Stomach smooth muscle (tissue), 2 donors: ENCODE data around the gene PC.
"Not testable (repeated sequence)": the region's sequence is repeated elsewhere in the genome, so short reads cannot be mapped to it uniquely, and the experiment has no call there.

Experiments
- H3K27ac ChIP-seq: one replicate; pipeline ENCODE4 v1.7.0; 2013; ENCODE audit warnings: mild to moderate bottlenecking, low read length, inconsistent platforms
- H3K27me3 ChIP-seq, 2 donors: one replicate each; pipeline ENCODE4 v1.7.0; 2013; ENCODE audit warnings: low read length in 2 of 2; ENCODE audit not compliant: insufficient read depth in 2 of 2, control insufficient read depth in 1 of 2
- H3K36me3 ChIP-seq, 2 donors: one replicate each; pipeline ENCODE4 v1.7.0; 2013; ENCODE audit warnings: low read length in 2 of 2; ENCODE audit not compliant: control insufficient read depth in 2 of 2, insufficient read depth in 2 of 2
- H3K4me1 ChIP-seq: one replicate; pipeline ENCODE4 v1.7.0; 2013; ENCODE audit warnings: low read length; ENCODE audit not compliant: control insufficient read depth, insufficient read depth
- H3K4me3 ChIP-seq, 2 donors: one replicate each; pipeline ENCODE4 v1.7.0; 2013; ENCODE audit warnings: low read length in 2 of 2
- H3K9ac ChIP-seq, 2 donors: one replicate each; pipeline ENCODE4 v1.7.0; 2013; ENCODE audit warnings: low read length in 2 of 2, mild to moderate bottlenecking in 1 of 2
- H3K9me3 ChIP-seq, 2 donors: one replicate each; pipeline ENCODE4 v1.7.0; 2013; ENCODE audit warnings: low read length in 2 of 2; ENCODE audit not compliant: control insufficient read depth in 2 of 2
- donor health status: healthy.
- donor health status: Pancreatic carcinoma.

The PC gene, protein sequence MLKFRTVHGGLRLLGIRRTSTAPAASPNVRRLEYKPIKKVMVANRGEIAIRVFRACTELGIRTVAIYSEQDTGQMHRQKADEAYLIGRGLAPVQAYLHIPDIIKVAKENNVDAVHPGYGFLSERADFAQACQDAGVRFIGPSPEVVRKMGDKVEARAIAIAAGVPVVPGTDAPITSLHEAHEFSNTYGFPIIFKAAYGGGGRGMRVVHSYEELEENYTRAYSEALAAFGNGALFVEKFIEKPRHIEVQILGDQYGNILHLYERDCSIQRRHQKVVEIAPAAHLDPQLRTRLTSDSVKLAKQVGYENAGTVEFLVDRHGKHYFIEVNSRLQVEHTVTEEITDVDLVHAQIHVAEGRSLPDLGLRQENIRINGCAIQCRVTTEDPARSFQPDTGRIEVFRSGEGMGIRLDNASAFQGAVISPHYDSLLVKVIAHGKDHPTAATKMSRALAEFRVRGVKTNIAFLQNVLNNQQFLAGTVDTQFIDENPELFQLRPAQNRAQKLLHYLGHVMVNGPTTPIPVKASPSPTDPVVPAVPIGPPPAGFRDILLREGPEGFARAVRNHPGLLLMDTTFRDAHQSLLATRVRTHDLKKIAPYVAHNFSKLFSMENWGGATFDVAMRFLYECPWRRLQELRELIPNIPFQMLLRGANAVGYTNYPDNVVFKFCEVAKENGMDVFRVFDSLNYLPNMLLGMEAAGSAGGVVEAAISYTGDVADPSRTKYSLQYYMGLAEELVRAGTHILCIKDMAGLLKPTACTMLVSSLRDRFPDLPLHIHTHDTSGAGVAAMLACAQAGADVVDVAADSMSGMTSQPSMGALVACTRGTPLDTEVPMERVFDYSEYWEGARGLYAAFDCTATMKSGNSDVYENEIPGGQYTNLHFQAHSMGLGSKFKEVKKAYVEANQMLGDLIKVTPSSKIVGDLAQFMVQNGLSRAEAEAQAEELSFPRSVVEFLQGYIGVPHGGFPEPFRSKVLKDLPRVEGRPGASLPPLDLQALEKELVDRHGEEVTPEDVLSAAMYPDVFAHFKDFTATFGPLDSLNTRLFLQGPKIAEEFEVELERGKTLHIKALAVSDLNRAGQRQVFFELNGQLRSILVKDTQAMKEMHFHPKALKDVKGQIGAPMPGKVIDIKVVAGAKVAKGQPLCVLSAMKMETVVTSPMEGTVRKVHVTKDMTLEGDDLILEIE

DNA sequence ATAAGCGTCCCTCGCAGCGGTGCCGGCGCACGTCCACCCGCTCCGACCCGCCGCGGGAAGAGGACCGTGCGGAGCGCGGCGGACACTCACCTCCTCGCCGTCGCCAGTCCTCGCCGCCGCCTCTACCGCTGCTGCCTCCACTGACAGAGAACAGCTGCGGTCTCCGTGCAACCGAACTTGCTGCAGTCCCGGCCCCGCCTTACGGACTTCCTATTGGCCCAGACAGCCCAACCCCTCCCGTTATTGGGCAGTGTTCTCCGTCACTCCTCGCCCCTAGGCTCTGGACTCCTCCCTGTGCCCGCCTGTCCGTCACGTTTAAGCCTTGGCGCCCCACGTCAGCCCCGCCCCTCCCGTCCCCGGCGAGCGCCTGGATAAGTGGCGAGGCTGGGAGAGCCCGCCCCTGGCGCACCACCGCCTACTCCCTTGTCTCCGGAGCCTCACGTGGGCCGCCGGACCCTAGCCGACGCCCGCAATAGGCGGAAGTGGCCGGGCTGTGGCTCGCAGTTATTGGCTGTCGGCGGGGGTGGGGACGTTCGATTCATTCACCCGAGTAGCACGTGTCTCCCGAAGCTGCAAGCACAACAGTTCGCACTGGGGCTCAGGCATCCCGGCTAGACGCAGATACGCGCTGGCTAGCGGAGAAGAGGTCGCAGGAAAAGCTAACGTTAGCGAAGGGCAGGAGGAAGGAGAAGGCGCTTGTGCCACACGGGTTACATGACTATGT is at the start of gene PC:
TSS of gene PC (minus strand) at position 152 of the 724 bp plus-strand sequence. CDS start 86,224 bp downstream, outside the sequence.
- H3K27me3 ChIP-seq = no peaks in the 10 kb centered on the region
- H3K4me1 ChIP-seq = peaks cover 9% of the 10 kb centered on the region
- H3K36me3 ChIP-seq = no peaks in the 10 kb centered on the region
- H3K27ac ChIP-seq = peak within 1 kb of the TSS; percentile 64
- H3K4me3 ChIP-seq = peak within 1 kb of the TSS; percentile 60 to 80
- H3K9ac ChIP-seq = peak within 1 kb of the TSS in 1 of 2 donors; percentile 55
- H3K9me3 ChIP-seq = no peaks in the 10 kb centered on the region

DNA sequence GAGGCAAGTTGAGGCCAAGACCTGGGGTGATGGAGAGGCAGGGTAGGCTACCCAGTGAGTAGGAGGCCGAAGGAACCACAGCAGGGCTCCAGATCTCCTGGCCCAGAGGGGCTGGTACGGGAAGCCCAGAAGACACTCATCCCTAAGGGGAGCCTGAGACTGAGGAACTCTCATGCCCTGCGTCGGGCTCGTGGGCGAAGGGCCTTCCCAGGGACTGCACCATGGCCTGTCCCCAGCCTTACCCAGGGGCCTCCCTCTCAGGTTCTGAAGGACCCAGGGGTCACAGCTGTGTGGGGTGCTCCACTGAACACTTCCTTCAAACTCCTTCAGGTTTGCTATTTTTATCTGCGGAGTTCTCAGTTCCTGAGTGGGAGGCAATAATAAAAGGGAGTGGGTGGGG is 48.9 kb upstream of the PC start:
- Histone ChIP-seq H3K9me3 (no peaks in the 10 kb centered on the region), H3K36me3 (no peaks in the 10 kb centered on the region), H3K4me3 (no peak overlapping the region), H3K9ac (no peak overlapping the region), H3K27me3 (no peaks in the 10 kb centered on the region), H3K27ac (no peak overlapping the region), H3K4me1 (no peaks in the 10 kb centered on the region)

DNA sequence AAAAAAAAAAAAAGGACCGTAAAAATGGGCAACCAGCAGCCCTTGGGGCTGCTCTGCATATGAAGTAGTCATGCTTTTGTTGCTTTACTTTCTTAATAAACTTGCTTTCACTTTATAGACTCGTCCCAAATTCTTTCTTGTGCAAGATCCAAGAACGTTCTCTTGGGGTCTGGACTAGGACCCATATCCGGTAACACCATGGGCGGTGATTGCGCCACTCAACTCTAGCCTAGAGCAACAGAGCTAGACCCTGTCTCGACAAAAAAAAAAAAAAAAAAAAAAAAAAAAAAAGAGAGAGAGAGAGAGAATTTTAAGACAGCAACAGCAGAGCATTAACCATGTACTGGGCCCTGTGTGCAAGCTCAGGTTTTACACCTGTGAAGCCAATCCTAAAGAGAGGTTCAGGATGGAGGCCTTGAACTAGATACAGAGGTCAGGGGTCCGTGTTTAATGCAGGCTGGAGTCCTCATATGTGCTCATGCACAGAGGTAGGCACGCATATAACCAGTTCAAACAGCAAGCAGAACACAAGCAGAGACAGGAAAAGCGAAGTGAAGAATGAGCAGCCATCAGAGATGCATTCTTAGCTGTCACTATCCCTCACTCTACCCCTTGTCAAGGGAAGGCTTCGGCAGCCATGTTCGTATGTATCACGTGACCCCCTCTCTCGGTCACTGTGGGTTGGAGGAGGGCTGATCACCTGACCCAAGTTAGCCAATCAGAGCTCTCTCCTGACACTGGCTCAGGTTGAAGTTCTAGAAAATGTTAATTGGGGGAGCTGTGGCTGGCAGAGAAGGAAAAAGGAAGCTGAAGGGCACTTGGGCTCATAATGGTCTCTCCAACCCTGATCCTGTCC is 48.1 kb upstream of the PC start:
- Histone ChIP-seq H3K4me3 (no peak overlapping the region), H3K4me1 (no peaks in the 10 kb centered on the region)

DNA sequence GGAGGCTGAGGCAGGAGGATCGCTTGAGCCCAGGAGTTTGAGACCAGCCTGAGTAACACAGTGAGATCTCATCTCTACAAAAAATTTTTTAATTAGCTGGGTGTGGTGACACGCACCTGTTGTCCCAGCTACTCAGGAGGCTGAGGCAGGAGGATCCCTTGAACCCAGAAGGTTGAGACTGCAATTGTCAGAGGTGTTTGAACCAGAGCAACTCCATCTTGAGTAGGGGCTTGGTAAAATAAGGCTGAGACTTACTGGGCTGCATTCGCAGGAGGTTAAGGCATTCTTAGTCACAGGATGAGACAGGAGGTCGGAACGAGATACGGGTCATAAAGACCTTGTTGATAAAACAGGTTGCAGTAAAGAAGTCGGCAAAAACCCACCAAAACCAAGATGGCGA is 47.0 kb upstream of the PC start:
- H3K4me1 ChIP-seq, H3K36me3 ChIP-seq, H3K27ac ChIP-seq, H3K4me3 ChIP-seq, H3K9me3 ChIP-seq, H3K9ac ChIP-seq, H3K27me3 ChIP-seq: not testable (repeated sequence)

More for the DNA sequence above, 48.1 kb upstream of the PC start:
- no peak overlapping the region for H3K27ac ChIP-seq
- no peaks in the 10 kb centered on the region for H3K9me3 ChIP-seq
- no peaks in the 10 kb centered on the region for H3K36me3 ChIP-seq
- H3K9ac ChIP-seq = no peak overlapping the region
- H3K27me3 ChIP-seq = no peaks in the 10 kb centered on the region

DNA sequence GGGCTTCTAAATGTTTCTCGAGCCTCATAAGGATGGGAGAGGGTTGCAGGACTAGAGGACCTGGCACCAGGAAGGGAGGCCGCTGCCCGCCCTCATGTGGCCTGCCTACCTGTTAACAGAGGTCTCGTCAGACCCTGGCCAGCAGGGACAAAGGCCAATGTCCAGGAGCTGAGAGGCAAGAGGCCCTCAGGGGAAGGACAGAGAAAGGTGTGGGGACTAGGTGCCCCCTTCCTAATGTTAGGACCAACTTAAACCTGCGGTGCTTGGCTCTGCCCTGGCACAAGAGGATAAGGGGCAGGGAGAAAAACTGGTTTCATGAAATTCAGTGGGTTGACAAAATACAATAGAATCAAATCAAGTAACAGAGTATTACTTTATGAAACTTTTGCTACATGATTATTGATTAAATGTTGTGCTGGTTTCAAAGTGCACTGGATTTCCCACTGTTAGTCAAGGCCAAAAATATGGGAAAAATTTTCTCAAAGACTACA is 44.8 kb upstream of the PC start:
- no peaks in the 10 kb centered on the region for H3K4me1 ChIP-seq
- no peak overlapping the region for H3K27ac ChIP-seq
- H3K36me3 ChIP-seq = no peaks in the 10 kb centered on the region
- H3K4me3 ChIP-seq = no peak overlapping the region
- H3K9me3 ChIP-seq = no peaks in the 10 kb centered on the region
- H3K9ac ChIP-seq = no peak overlapping the region
- H3K27me3 ChIP-seq = no peaks in the 10 kb centered on the region

DNA sequence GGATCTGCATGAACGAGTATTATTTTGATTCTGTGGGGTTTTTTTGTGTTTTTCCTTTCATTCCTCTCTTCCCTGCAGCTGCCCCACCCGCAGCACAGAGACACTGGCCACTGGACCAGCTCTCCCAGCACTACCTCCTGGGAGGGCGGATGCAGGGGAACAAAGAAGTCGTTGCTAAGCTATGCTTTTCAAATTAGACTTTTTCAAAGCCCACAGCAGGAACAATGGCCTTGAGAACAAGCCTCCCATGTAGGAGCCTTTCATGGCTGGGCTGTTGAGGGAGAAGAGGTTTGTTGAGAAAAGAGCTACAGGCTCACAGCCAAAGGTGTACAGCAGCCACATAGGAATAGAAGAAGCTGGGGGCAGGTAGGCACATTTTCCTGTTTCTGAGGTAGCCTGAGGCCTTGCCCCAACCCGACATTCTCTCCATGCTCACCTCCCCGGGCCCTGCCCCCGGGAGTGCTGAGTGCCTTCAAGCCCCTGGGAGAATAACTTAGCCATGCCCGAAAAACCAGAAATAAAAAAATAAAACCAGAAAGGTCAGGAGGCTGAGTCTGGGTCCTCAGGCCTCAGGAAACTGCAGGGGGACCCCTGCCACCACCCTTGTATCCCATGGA is 44.2 kb upstream of the PC start:
- Histone ChIP-seq H3K27me3 (no peaks in the 10 kb centered on the region), H3K9me3 (no peaks in the 10 kb centered on the region), H3K4me3 (no peak overlapping the region), H3K36me3 (no peaks in the 10 kb centered on the region), H3K27ac (no peak overlapping the region), H3K9ac (no peak overlapping the region), H3K4me1 (no peaks in the 10 kb centered on the region)

DNA sequence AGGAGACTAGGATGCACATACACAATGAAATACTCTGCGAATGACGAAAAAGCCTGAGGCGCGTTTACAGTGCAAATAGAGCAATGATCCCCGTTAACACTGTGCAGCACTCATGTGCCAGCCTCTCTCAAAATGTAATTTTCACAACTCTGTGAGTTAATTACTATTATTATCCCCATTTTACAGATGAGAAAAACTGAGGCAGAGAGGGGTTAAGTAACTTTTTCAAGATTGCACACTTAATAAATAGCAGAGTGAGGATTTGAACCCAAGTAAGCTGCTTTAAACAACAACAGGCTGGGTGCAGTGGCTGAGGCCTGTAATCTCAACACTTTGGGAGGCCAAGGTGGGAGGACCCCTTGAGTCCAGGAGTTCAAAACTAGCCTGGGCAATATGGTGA is 43.1 kb upstream of the PC start:
- no peak overlapping the region for H3K9ac ChIP-seq
- H3K36me3 ChIP-seq = no peaks in the 10 kb centered on the region
- no peak overlapping the region for H3K4me3 ChIP-seq
- no peak overlapping the region for H3K27ac ChIP-seq
- H3K9me3 ChIP-seq = no peaks in the 10 kb centered on the region
- no peaks in the 10 kb centered on the region for H3K27me3 ChIP-seq
- no peaks in the 10 kb centered on the region for H3K4me1 ChIP-seq

DNA sequence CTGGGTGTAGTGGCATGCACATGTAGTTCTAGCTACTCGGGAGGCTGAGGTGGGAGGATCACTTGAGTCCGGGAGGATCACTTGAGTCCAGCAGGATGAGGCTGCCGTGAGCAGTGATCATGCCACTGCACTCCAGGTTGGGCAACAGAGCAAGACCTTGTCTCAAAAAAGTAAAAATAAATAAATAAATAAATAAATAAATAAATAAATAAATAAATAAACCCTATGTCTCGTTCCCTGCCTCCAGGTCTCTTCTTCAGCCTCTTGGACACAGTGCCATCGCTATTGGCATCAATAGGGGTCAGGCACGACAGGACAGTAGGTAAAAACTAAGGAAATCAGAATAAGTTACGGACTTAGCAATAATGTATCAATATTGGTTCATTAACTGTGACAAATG is 41.4 kb upstream of the PC start:
- Histone ChIP-seq H3K27me3 (peaks cover 0 to 2% of the 10 kb centered on the region in 2 donors), H3K9ac (no peak overlapping the region), H3K27ac (no peak overlapping the region), H3K9me3 (no peaks in the 10 kb centered on the region), H3K36me3 (no peaks in the 10 kb centered on the region), H3K4me3 (no peak overlapping the region), H3K4me1 (no peaks in the 10 kb centered on the region)

DNA sequence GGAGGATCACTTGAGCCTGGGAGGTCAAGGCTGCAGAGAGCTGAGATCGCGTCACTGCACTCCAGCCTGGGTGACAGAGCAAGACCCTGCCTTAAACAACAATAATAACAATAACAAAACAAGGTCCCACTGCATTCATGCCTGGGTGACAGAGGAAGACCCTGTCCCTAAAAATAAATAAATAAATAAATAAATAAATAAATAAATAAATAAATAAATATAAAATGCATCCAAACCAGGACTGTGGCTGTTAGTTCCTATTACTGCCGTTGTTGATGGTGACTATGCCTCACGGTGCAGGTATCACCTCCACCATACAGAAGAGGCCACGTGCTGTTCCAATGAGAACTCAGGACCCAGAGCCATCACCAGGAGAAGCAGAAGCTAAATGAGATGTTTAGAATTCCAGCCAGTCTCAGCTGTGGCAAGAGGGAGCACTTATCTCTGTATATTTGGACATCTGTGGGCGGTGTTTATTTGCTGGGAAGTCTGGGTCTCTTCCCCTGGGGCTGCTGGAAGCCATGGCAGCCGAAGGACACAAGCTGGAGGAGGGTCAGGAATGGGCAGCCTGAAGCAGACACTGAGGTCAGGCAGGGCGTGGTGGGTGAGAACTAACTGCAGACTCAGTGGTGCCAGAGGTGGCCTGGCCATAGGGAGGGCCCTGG is 38.6 kb upstream of the PC start:
- Histone ChIP-seq H3K9ac (no peak overlapping the region), H3K27me3 (peaks cover 0 to 2% of the 10 kb centered on the region in 2 donors), H3K36me3 (no peaks in the 10 kb centered on the region), H3K27ac (no peak overlapping the region), H3K9me3 (no peaks in the 10 kb centered on the region), H3K4me1 (no peaks in the 10 kb centered on the region), H3K4me3 (no peak overlapping the region)
